ENCODE measurements around the gene HSPA4L.

Gene HSPA4L

DNA sequence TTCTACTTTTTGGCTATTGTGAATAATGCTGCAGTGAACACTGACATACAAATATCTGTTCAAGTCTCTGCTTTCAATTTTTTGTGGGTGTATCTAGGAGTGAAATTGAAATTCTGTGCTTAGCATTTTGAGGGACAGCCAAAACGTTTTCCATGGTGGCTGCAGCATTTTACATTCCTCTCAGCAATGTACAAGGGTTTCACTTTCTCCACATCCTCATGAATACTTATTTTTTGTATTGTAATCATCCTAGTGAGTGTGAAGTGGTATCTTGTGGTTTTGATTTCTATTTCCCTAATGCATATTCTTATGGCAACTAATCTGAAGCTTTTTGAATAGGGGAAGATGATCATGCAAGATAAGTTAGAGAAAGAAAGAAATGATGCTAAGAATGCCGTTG lies 40.3 kb downstream of the HSPA4L start:
- TF ChIP-seq, protein P1, sequence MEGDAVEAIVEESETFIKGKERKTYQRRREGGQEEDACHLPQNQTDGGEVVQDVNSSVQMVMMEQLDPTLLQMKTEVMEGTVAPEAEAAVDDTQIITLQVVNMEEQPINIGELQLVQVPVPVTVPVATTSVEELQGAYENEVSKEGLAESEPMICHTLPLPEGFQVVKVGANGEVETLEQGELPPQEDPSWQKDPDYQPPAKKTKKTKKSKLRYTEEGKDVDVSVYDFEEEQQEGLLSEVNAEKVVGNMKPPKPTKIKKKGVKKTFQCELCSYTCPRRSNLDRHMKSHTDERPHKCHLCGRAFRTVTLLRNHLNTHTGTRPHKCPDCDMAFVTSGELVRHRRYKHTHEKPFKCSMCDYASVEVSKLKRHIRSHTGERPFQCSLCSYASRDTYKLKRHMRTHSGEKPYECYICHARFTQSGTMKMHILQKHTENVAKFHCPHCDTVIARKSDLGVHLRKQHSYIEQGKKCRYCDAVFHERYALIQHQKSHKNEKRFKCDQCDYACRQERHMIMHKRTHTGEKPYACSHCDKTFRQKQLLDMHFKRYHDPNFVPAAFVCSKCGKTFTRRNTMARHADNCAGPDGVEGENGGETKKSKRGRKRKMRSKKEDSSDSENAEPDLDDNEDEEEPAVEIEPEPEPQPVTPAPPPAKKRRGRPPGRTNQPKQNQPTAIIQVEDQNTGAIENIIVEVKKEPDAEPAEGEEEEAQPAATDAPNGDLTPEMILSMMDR (IDR thresholded peaks at IDR 0.05; ENCODE audit: low read depth, low read length) = no peak
- H3K4me3 ChIP-seq (ENCODE audit: low read depth, low read length) = no peak overlapping the region

DNA sequence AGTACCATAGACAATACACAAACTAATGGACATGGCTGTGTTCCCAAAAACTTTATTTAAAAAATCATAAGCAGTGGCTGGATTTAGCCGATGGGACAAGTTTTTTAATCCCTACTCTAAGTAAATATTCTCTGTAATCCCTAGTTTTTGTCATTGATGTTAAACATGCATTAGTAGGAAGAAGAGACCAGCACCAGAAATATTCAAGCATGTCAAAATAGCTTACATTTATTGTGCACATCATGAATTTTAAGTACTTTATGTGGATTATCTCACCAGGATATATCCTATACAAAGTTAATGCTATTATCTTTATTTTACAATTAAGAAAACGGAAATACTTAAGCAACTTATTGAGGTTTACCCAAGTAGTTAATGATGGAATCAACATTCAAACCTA lies 46.0 kb downstream of the HSPA4L start:
- H3K4me3 ChIP-seq (ENCODE audit: low read depth, low read length) = no peak overlapping the region
- TF ChIP-seq, protein P1 (IDR thresholded peaks at IDR 0.05; ENCODE audit: low read depth, low read length) = no peak

DNA sequence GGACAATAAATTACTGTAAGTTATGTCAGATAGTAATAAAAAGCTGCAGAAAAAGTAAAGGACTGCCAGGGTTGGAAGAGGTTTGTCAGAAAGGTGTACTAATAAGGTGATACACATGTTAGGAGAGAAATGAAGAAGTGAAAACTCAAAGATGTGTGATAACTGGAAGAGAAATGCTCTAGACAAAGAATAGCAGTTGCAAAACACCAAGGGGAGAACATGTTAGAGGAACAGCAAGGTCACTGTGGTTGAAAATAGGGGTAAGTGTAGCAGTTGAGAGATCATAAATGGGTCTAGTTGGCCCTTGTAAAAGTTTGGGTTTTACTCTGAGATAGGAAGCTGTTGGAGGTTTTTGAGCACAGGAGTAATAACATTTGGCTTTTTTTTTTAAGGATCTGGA lies 46.9 kb downstream of the HSPA4L start:
- TF ChIP-seq, protein P1 (IDR thresholded peaks at IDR 0.05; ENCODE audit: low read depth, low read length) = no peak
- H3K4me3 ChIP-seq (ENCODE audit: low read depth, low read length) = no peak overlapping the region

DNA sequence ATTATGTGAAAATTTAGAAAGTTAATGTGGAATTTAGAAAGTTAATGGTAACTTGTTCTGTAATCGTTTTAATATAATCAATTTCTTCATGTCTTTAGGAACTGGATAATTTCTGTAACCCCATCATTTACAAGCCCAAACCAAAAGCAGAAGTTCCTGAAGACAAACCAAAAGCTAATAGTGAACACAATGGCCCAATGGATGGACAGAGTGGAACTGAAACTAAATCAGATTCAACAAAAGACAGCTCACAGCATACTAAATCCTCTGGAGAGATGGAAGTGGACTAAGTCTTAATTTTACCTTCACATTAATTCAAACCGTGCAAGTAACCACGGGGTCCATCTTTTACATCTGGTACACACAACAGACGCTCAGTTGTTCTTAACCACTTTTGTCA lies 50.5 kb downstream of the HSPA4L start:
- TF ChIP-seq, protein P1 (IDR thresholded peaks at IDR 0.05; ENCODE audit: low read depth, low read length) = no peak
- H3K4me3 ChIP-seq (ENCODE audit: low read depth, low read length) = no peak overlapping the region

DNA sequence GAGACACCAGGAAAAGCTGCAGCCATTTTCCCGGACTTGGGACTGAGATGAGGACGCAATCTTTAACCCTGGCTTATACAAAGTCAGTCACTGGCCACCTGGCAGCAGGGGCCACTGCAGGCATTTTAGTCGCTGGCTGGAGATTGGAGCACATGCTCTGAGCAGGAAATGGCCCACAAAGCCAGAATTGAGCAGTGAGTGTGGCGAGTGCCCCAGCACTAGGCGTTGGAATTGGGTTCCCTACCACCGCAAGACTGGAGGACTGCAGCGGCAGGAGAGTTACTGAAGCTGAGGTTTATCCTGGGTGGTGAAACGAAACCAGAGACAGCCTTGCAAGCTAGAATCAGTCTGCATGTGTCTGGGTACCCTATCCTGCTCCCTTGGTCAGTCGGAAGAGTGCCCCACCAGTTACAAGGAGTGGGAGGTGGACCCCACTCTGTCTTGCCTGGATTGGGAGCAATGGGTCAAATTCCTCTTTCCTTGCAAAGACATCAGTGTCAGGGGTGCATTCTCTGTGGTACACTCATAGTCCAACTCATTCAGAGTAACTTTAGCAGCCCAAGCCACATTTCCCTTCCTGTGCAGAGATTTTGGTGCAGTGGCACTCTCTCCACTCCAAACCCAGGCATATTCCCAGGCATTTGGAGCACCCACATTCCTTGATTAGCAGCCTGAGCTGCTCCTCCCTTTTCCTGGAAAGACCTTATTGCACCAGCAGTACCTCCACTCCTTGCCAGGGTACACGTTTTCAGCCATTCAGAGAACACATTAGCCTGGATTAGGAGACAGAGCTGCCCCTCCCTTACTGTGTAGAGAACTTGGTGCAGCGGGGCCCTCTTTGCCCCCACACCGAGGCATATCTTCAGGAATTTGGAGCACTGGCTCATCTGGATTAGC lies 61.8 kb downstream of the HSPA4L start:
- TF ChIP-seq, protein P1 (IDR thresholded peaks at IDR 0.05; ENCODE audit: low read depth, low read length) = no peak
- H3K4me3 ChIP-seq (ENCODE audit: low read depth, low read length) = no peak overlapping the region

DNA sequence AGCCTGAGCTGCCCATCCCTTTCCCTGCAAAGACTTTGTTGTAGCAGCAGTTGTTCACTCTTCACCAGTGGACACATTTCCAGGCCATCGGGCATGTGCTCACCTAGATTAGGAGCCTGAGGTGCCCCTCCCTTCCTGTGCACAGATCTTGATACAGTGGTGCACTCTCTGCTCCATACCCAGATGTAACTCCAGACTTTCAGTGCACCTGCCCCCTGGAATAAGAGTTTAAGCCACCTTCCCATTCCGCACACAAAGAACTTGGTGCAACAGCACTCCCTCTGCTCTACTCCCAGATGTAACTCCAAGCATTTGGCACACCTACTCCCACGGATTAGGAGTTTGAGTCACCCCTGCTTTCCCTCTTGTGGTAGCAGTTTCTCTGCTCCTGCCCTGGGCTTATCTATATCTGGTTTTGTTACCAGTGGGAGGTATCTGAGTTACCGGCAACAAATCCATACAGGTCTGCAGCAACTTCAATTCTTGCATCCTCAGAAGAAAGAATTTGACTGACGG lies 62.5 kb downstream of the HSPA4L start:
- TF ChIP-seq, protein P1 (IDR thresholded peaks at IDR 0.05; ENCODE audit: low read depth, low read length) = no peak
- no peak overlapping the region for H3K4me3 ChIP-seq (ENCODE audit: low read depth, low read length)

DNA sequence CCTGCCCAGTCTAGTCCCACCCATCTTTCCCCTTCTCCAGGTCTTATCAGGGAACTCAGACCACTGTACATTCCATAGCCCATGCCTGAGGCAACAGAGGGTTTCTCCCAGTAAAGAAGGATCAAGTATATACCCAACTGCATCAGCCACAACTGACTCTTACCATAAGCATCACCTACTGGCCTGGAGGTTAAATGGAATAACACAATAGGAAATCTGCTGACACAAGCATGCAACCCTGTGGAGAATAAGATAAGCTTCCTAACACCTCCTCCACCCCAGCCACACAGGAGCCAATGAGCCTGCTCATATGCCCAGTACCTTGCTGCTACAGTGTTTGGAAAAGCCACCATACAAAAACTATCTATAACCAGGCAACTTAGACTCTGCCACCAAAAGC lies 63.9 kb downstream of the HSPA4L start:
- TF ChIP-seq, protein P1 (IDR thresholded peaks at IDR 0.05; ENCODE audit: low read depth, low read length) = no peak
- H3K4me3 ChIP-seq (ENCODE audit: low read depth, low read length) = no peak overlapping the region

Measured in WI38 (cell line).